Measurements from ENCODE around the gene DRG2. TPM values are rescaled to one million over a fixed set of nuclear protein-coding genes. Genes with fewer than 3 reads are reported as not detected.

The DRG2 gene
- total RNA-seq, 1 donor from 2014 or later = 57.9 TPM

DNA sequence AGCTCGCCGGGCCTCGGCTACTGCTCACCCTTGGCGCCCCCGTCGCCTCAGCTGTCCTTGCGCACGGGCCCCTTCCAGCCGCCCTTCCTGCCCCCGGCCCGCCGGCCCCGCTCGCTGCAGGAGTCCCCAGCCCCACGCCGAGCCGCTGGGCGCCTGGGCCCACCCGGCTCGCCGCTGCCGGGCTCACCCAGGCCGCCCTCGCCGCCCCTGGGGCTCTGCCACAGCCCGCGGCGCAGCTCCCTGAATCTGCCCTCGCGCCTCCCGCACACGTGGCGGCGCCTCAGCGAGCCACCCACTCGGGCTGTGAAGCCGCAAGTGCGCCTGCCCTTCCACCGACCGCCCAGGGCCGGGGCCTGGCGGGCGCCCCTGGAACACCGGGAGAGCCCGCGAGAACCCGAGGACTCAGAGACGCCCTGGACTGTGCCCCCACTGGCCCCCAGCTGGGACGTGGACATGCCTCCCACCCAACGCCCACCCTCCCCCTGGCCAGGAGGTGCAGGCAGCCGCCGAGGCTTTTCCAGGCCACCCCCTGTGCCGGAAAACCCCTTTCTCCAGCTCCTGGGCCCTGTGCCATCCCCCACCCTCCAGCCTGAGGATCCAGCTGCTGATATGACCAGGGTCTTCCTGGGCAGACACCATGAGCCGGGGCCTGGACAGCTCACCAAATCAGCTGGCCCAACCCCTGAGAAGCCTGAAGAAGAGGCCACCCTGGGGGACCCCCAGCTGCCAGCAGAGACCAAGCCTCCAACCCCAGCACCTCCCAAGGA, 33.6 kb downstream of the DRG2 start:
- no peaks in the 10 kb centered on the region for H3K36me3 Mint-ChIP-seq (ENCODE audit: low read depth)
- H3K4me3 Mint-ChIP-seq (ENCODE audit: low read depth) = no peak overlapping the region
- H3K9me3 Mint-ChIP-seq = peaks cover 4% of the 10 kb centered on the region
- H3K27me3 Mint-ChIP-seq (ENCODE audit: low read depth) = no peaks in the 10 kb centered on the region
- DNase-seq (ENCODE audit: low spot score) = no peak
- H3K27ac Mint-ChIP-seq = no peak overlapping the region
- no peaks in the 10 kb centered on the region for H3K4me1 Mint-ChIP-seq (ENCODE audit: low read depth)
- intact Hi-C loops (cut with micrococcal nuclease) = no loop called here

GRCh38 chr17:18122990-18123753, 35.4 kb downstream of the DRG2 start:
- Mint-ChIP-seq H3K36me3 (ENCODE audit: low read depth) (no peaks in the 10 kb centered on the region), H3K27ac (no peak overlapping the region), H3K9me3 (peaks cover 4% of the 10 kb centered on the region), H3K4me3 (ENCODE audit: low read depth) (no peak overlapping the region), H3K27me3 (ENCODE audit: low read depth) (no peaks in the 10 kb centered on the region), H3K4me1 (ENCODE audit: low read depth) (no peaks in the 10 kb centered on the region)
- intact Hi-C loops (cut with micrococcal nuclease) = no loop called here
- no peak for DNase-seq (ENCODE audit: low spot score)

DNA sequence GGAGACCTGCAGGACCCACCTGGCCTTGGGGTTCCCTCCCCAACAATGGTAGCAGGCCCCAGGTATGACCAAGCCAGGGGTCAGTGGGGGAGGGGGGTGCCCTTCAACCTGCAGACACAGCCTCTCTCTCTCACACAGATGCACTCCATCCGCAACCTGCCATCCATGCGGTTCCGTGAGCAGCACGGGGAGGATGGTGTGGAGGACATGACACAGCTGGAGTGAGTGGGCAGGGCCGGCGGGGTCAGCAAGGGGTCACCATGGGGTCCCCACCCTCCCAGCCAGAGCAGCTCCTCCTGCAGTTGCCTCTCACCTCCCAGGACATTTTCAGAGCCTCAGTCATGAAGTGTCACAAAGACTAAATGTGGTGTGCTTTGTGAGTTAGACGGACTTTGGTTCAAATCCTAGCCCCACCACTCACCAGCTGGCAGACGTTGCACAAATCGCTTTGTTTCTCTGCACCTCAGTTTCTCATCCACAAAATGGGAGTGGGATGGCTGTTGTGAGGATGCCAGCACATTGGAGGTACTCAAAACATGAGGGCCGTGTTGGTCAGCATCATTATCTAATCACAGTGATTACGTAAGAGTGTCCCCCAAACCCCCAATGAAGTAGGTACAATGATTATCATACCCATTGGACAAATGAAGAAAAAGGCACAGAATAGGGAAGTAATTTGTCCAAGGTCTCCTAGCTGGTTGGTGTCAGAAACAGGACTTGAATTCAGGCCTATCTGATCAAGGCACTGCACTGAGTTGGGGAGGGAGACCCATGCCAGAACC, 36.8 kb downstream of the DRG2 start:
- H3K27ac Mint-ChIP-seq = no peak overlapping the region
- H3K4me3 Mint-ChIP-seq (ENCODE audit: low read depth) = no peak overlapping the region
- DNase-seq (ENCODE audit: low spot score) = no peak
- no peaks in the 10 kb centered on the region for H3K27me3 Mint-ChIP-seq (ENCODE audit: low read depth)
- intact Hi-C loops (cut with micrococcal nuclease) = no loop called here
- no peaks in the 10 kb centered on the region for H3K4me1 Mint-ChIP-seq (ENCODE audit: low read depth)
- peaks cover 4% of the 10 kb centered on the region for H3K9me3 Mint-ChIP-seq
- H3K36me3 Mint-ChIP-seq (ENCODE audit: low read depth) = no peaks in the 10 kb centered on the region

- no peaks in the 10 kb centered on the region for H3K27me3 Mint-ChIP-seq (ENCODE audit: low read depth)
- H3K36me3 Mint-ChIP-seq (ENCODE audit: low read depth) = no peaks in the 10 kb centered on the region
- H3K4me3 Mint-ChIP-seq (ENCODE audit: low read depth) = no peak overlapping the region
- H3K9me3 Mint-ChIP-seq = no peaks in the 10 kb centered on the region
- H3K27ac Mint-ChIP-seq = no peak overlapping the region
- no peak for DNase-seq (ENCODE audit: low spot score)
- intact Hi-C loops (cut with micrococcal nuclease) = no loop called here
- no peaks in the 10 kb centered on the region for H3K4me1 Mint-ChIP-seq (ENCODE audit: low read depth)
Observed at GRCh38 chr17:18129041-18129502, 41.3 kb downstream of the DRG2 start.

GRCh38 chr17:18132711-18133110, 45.0 kb downstream of the DRG2 start:
- intact Hi-C loops (cut with micrococcal nuclease) = no loop called here
- no peak for DNase-seq (ENCODE audit: low spot score)

GRCh38 chr17:18136357-18136756, 48.6 kb downstream of the DRG2 start:
- Mint-ChIP-seq H3K27me3 (ENCODE audit: low read depth) (no peaks in the 10 kb centered on the region), H3K9me3 (no peaks in the 10 kb centered on the region), H3K27ac (no peak overlapping the region), H3K4me1 (ENCODE audit: low read depth) (peaks cover 3% of the 10 kb centered on the region), H3K36me3 (ENCODE audit: low read depth) (no peaks in the 10 kb centered on the region), H3K4me3 (ENCODE audit: low read depth) (no peak overlapping the region)
- DNase-seq (ENCODE audit: low spot score) = no peak
- intact Hi-C loops (cut with micrococcal nuclease) = no loop called here

More at GRCh38 chr17:18132711-18133110, 45.0 kb downstream of the DRG2 start:
- Mint-ChIP-seq H3K4me1 (ENCODE audit: low read depth) (no peaks in the 10 kb centered on the region), H3K27ac (no peak overlapping the region), H3K36me3 (ENCODE audit: low read depth) (no peaks in the 10 kb centered on the region), H3K27me3 (ENCODE audit: low read depth) (no peaks in the 10 kb centered on the region), H3K4me3 (ENCODE audit: low read depth) (no peak overlapping the region), H3K9me3 (no peaks in the 10 kb centered on the region)

DNA sequence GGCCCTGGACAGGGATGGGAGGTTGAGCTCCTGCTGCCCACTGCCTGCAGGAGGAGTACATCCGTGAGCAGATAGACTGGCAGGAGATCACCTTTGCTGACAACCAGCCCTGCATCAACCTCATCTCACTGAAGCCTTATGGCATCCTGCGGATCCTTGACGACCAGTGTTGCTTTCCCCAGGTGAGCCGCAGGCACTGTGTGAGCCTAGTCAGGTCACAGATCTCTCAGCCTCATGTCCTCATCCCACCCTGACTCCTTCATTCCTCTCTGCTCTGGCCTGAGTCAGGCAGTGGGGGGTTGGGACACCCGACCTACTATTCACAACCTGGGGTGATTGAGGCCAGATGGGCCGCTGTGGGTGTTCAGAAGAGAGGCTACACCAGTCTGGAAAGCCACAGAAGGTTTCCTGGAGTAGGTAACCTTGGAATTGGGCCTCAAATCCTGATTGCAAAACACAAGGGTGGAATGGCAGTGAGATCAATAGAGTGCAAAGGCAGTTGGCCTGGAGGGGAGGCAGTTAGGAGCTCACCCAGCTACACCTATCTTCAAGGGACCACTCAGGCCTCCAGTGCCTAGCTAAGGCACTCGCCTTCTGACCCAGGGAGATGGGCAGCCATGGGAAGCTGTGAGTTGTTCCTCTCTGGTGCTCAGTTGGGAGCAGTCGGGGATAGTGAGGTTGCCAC, 50.5 kb downstream of the DRG2 start:
- Mint-ChIP-seq H3K9me3 (no peaks in the 10 kb centered on the region), H3K27ac (no peak overlapping the region), H3K4me3 (ENCODE audit: low read depth) (no peak overlapping the region), H3K4me1 (ENCODE audit: low read depth) (peaks cover 3% of the 10 kb centered on the region), H3K27me3 (ENCODE audit: low read depth) (no peaks in the 10 kb centered on the region), H3K36me3 (ENCODE audit: low read depth) (no peaks in the 10 kb centered on the region)
- intact Hi-C loops (cut with micrococcal nuclease) = no loop called here
- no peak for DNase-seq (ENCODE audit: low spot score)

DNA sequence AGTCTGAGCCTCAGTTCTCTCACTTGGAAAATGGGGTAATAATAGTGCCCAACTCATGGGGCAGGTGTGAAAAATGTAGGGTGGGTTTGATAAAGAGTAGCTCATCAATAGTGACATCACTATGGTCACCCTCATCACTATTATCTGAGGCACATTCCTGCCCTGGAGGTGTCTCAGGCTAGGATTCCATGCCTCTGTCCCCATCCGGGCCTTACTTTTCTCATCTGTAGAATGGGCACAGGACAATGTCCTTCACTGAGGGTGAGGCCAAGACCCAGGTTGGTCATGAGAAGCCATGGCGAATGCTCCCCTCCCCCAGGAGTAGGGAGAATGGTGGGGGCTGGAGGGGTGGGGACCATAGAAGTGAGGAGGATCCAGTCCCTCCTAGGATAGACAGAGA, 51.3 kb downstream of the DRG2 start:
- Mint-ChIP-seq H3K27ac (no peak overlapping the region), H3K36me3 (ENCODE audit: low read depth) (no peaks in the 10 kb centered on the region), H3K27me3 (ENCODE audit: low read depth) (no peaks in the 10 kb centered on the region), H3K4me3 (ENCODE audit: low read depth) (no peak overlapping the region), H3K4me1 (ENCODE audit: low read depth) (peaks cover 3% of the 10 kb centered on the region), H3K9me3 (no peaks in the 10 kb centered on the region)
- intact Hi-C loops (cut with micrococcal nuclease) = no loop called here
- no peak for DNase-seq (ENCODE audit: low spot score)

GRCh38 chr17:18139498-18139897, 51.8 kb downstream of the DRG2 start:
- intact Hi-C loops (cut with micrococcal nuclease) = no loop called here
- no peak overlapping the region for H3K27ac Mint-ChIP-seq
- no peak for DNase-seq (ENCODE audit: low spot score)
- H3K36me3 Mint-ChIP-seq (ENCODE audit: low read depth) = no peaks in the 10 kb centered on the region
- no peaks in the 10 kb centered on the region for H3K9me3 Mint-ChIP-seq
- H3K4me1 Mint-ChIP-seq (ENCODE audit: low read depth) = peaks cover 3% of the 10 kb centered on the region
- H3K27me3 Mint-ChIP-seq (ENCODE audit: low read depth) = no peaks in the 10 kb centered on the region
- H3K4me3 Mint-ChIP-seq (ENCODE audit: low read depth) = no peak overlapping the region

DNA sequence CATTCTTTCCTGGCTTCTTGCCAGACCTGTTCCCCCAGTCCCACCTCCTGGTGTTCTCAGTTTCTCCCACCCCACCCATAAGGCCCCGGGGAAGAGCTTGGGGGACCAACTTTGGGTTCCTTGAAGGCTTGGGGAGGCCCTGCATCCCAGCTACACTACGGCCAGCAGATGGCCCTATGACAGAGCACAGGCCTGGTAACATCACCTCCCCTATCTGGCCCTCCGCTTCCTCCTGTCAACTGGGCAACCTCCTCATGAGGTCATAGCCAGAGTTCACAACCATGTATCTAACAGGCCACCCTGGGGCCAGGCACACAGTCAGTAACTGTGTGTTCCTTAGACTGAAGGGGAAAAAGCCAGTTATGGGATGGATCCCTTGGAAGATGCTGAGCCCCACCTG, 52.2 kb downstream of the DRG2 start:
- no peak overlapping the region for H3K27ac Mint-ChIP-seq
- no peaks in the 10 kb centered on the region for H3K27me3 Mint-ChIP-seq (ENCODE audit: low read depth)
- intact Hi-C loops (cut with micrococcal nuclease) = loop anchor here (2.0 kb wide), 1 partner anchor 77 kb away; no protein-coding TSS in a partner anchor
- no peak overlapping the region for H3K4me3 Mint-ChIP-seq (ENCODE audit: low read depth)
- H3K36me3 Mint-ChIP-seq (ENCODE audit: low read depth) = no peaks in the 10 kb centered on the region
- H3K9me3 Mint-ChIP-seq = no peaks in the 10 kb centered on the region
- peaks cover 3% of the 10 kb centered on the region for H3K4me1 Mint-ChIP-seq (ENCODE audit: low read depth)
- DNase-seq (ENCODE audit: low spot score) = no peak

DNA sequence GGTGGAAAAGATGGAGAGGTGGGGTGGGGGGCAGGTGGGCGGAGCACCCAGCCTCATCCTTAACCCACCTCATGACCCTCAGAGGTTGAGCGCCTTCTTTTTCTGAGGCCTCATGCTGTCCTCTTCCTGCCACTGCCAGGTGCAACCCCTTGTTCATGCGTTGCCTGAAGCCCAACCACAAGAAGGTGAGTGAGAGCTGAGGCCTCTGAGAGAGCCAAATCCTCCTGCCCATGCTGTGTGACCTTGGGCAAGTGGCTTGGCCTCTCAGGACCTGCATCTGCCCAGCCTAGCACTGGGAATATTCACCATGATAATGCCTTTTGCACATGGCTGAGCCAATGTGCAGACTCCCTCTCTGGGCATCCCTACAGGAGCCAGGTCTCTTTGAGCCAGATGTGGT, 52.9 kb downstream of the DRG2 start:
- no peak overlapping the region for H3K4me3 Mint-ChIP-seq (ENCODE audit: low read depth)
- H3K36me3 Mint-ChIP-seq (ENCODE audit: low read depth) = no peaks in the 10 kb centered on the region
- peaks cover 3% of the 10 kb centered on the region for H3K4me1 Mint-ChIP-seq (ENCODE audit: low read depth)
- H3K27ac Mint-ChIP-seq = no peak overlapping the region
- H3K27me3 Mint-ChIP-seq (ENCODE audit: low read depth) = no peaks in the 10 kb centered on the region
- no peaks in the 10 kb centered on the region for H3K9me3 Mint-ChIP-seq
- DNase-seq (ENCODE audit: low spot score) = no peak
- intact Hi-C loops (cut with micrococcal nuclease) = loop anchor here (1.0 to 2.0 kb wide), 2 partner anchors 44 to 76 kb away; no protein-coding TSS in a partner anchor

GRCh38 chr17:18141210-18141803, 53.6 kb downstream of the DRG2 start:
- no peak overlapping the region for H3K4me3 Mint-ChIP-seq (ENCODE audit: low read depth)
- intact Hi-C loops (cut with micrococcal nuclease) = loop anchor here (1.0 to 2.0 kb wide), 2 partner anchors 43 to 75 kb away; no protein-coding TSS in a partner anchor
- H3K9me3 Mint-ChIP-seq = no peaks in the 10 kb centered on the region
- H3K36me3 Mint-ChIP-seq (ENCODE audit: low read depth) = no peaks in the 10 kb centered on the region
- no peaks in the 10 kb centered on the region for H3K27me3 Mint-ChIP-seq (ENCODE audit: low read depth)
- no peak overlapping the region for H3K27ac Mint-ChIP-seq
- DNase-seq (ENCODE audit: low spot score) = no peak
- peaks cover 3% of the 10 kb centered on the region for H3K4me1 Mint-ChIP-seq (ENCODE audit: low read depth)
